ENCODE measurements around the gene LIPE.
"Not testable (repeated sequence)": the region's sequence is repeated elsewhere in the genome, so short reads cannot be mapped to it uniquely, and the experiment has no call there.

The LIPE gene

GRCh38 chr19:42427313-42427712 lies at the start of gene LIPE:
LIPE (minus strand) TSS chr19:42427388; CDS start chr19:42427149, 239 bp downstream.
- DNase-seq, result no peak

GRCh38 chr19:42475366-42475765 lies 48.2 kb upstream of the LIPE start:
- no peak for DNase-seq

- no peak for DNase-seq
These were observed 47.6 kb upstream of the LIPE start for GRCh38 chr19:42474743-42475142.

- DNase-seq, result no peak
These were observed 46.5 kb upstream of the LIPE start for GRCh38 chr19:42473686-42474085.

- DNase-seq, result no peak
These were observed 45.4 kb upstream of the LIPE start for GRCh38 chr19:42472402-42473147.

GRCh38 chr19:42471554-42472249 lies 44.5 kb upstream of the LIPE start:
- DNase-seq, result no peak

- DNase-seq, result no peak
These were observed 42.4 kb upstream of the LIPE start for GRCh38 chr19:42469311-42470235.

- no peak for DNase-seq
These were observed 41.1 kb upstream of the LIPE start for GRCh38 chr19:42468273-42468796.

GRCh38 chr19:42467183-42467760 lies 40.1 kb upstream of the LIPE start:
- DNase-seq, result no peak

GRCh38 chr19:42466521-42467182 lies 39.5 kb upstream of the LIPE start:
- DNase-seq, result no peak

GRCh38 chr19:42465827-42466280 lies 38.7 kb upstream of the LIPE start:
- DNase-seq, result no peak

- DNase-seq, result no peak
These were observed 34.6 kb upstream of the LIPE start for GRCh38 chr19:42461700-42462324.

- not testable (repeated sequence) for DNase-seq
These were observed 34.0 kb upstream of the LIPE start for GRCh38 chr19:42461231-42461630.

- DNase-seq, result no peak
These were observed 32.7 kb upstream of the LIPE start for GRCh38 chr19:42459926-42460325.

- no peak for DNase-seq
These were observed 28.5 kb upstream of the LIPE start for GRCh38 chr19:42455621-42456081.

- DNase-seq, result no peak
These were observed 27.9 kb upstream of the LIPE start for GRCh38 chr19:42455086-42455485.

- DNase-seq, result no peak
These were observed 25.4 kb upstream of the LIPE start for GRCh38 chr19:42452590-42452989.

GRCh38 chr19:42450314-42450934 lies 23.2 kb upstream of the LIPE start:
- peak; percentile 82 for DNase-seq

- not testable (repeated sequence) for DNase-seq
These were observed 21.1 kb upstream of the LIPE start for GRCh38 chr19:42448306-42448705.

GRCh38 chr19:42445948-42446347 lies 18.8 kb upstream of the LIPE start:
- no peak for DNase-seq

GRCh38 chr19:42443944-42444398 lies 16.8 kb upstream of the LIPE start:
- peak; percentile 56 for DNase-seq

Data from DMS79 treated with DMSO at 0.1 percent for 48 hours (cell line).